Mesendoderm (in vitro differentiated cells): ENCODE results near the gene SASH1.

ENCODE experiments used
- DNase-seq: peaks from one replicate; pipeline ENCODE4 v3.0.0; 2013
- H2AK5ac ChIP-seq: 2 replicates; pipeline ENCODE4 v1.6.1; 2013; ENCODE audit warnings: low read length, inconsistent platforms
- H2BK120ac ChIP-seq: 2 replicates; pipeline ENCODE4 v1.6.1; 2013; ENCODE audit warnings: low read depth, mild to moderate bottlenecking, low read length, moderate library complexity, mixed read lengths
- H2BK15ac ChIP-seq: replicated peaks from 2 replicates; pipeline ENCODE4 v1.6.1; 2013; ENCODE audit warnings: low read depth, mild to moderate bottlenecking, moderate library complexity
- H2BK5ac ChIP-seq: 2 replicates; pipeline ENCODE4 v1.6.1; 2013; ENCODE audit warnings: low read length, inconsistent platforms
- H3K18ac ChIP-seq: 2 replicates; pipeline ENCODE4 v1.6.1; 2013; ENCODE audit warnings: mild to moderate bottlenecking, low read length, mixed read lengths
- H3K23ac ChIP-seq: one replicate; pipeline ENCODE4 v1.6.1; 2013; ENCODE audit warnings: low read length
- H3K27ac ChIP-seq: 2 replicates; pipeline ENCODE4 v1.5.1; 2013; ENCODE audit warnings: low read depth, mild to moderate bottlenecking, inconsistent platforms, low read length, moderate library complexity
- H3K27me3 ChIP-seq: 2 replicates; pipeline ENCODE4 v1.6.1; 2013; ENCODE audit warnings: low read length, control low read depth, mild to moderate bottlenecking, inconsistent platforms; ENCODE audit not compliant: insufficient read depth, poor library complexity
- H3K36me3 ChIP-seq: 2 replicates; pipeline ENCODE4 v1.6.1; 2013; ENCODE audit warnings: low read length, inconsistent platforms; ENCODE audit not compliant: control insufficient read depth, insufficient read depth
- H3K4ac ChIP-seq: one replicate; pipeline ENCODE4 v1.6.1; 2013; ENCODE audit warnings: low read depth, mild to moderate bottlenecking, low read length, moderate library complexity
- H3K4me1 ChIP-seq: 2 replicates; pipeline ENCODE4 v1.6.1; 2013; ENCODE audit warnings: low read depth, low read length, inconsistent platforms; ENCODE audit not compliant: control insufficient read depth
- H3K4me2 ChIP-seq: 2 replicates; pipeline ENCODE4 v1.6.1; 2013; ENCODE audit warnings: low read length
- H3K4me3 ChIP-seq: 2 replicates; pipeline ENCODE4 v1.5.1; 2013; ENCODE audit warnings: mild to moderate bottlenecking, low read length
- H3K56ac ChIP-seq: one replicate; pipeline ENCODE4 v1.6.1; 2013; ENCODE audit warnings: low read length
- H3K79me1 ChIP-seq: 2 replicates; pipeline ENCODE4 v1.6.1; 2013; ENCODE audit warnings: low read length, inconsistent platforms
- H3K79me2 ChIP-seq: 2 replicates; pipeline ENCODE4 v1.6.1; 2013; ENCODE audit warnings: mild to moderate bottlenecking, low read length; ENCODE audit not compliant: control insufficient read depth, insufficient read depth
- H3K9ac ChIP-seq: 2 replicates; pipeline ENCODE4 v1.6.1; 2013; ENCODE audit warnings: low read length, inconsistent platforms
- H4K5ac ChIP-seq: one replicate; pipeline ENCODE4 v1.6.1; 2013; ENCODE audit warnings: low read length
- H4K8ac ChIP-seq: one replicate; pipeline ENCODE4 v1.6.1; 2013; ENCODE audit warnings: low read depth, mild to moderate bottlenecking, control low read depth, low read length, moderate library complexity
- WGBS: extraction: QIAGEN DNeasy Blood & Tissue Kit; methylation state at CpG from one replicate; pipeline ENCODE4 v1.1.7; 2013; ENCODE audit warnings: low lambda C conversion rate, missing lambda C conversion rate; ENCODE audit not compliant: insufficient coverage; ENCODE audit errors: extremely low coverage; 5-methylcytosine and 5-hydroxymethylcytosine counted together

The SASH1 gene

GRCh38 chr6:148464319-148465010 is 121.8 kb downstream of the SASH1 start:
- Histone ChIP-seq H3K56ac (peak overlapping the region; percentile 34), H3K27ac (no peak overlapping the region), H3K18ac (no peak overlapping the region), H3K9ac (no peak overlapping the region), H2AK5ac (no peak overlapping the region), H3K4me2 (no peak overlapping the region), H3K79me2 (no peaks in the 10 kb centered on the region), H3K4me3 (no peak overlapping the region), H3K27me3 (no peaks in the 10 kb centered on the region), H4K8ac (no peak overlapping the region), H2BK5ac (no peak overlapping the region), H2BK15ac (no peak overlapping the region), H3K36me3 (no peaks in the 10 kb centered on the region), H2BK120ac (no peak overlapping the region), H3K23ac (no peak overlapping the region), H3K4me1 (peaks cover 3% of the 10 kb centered on the region), H4K5ac (no peak overlapping the region), H3K79me1 (no peaks in the 10 kb centered on the region), H3K4ac (no peak overlapping the region)
- peak; percentile 70 for DNase-seq
- no CpG with 5 or more reads among the region's 5 CpGs for WGBS

GRCh38 chr6:148465011-148465335 is 122.3 kb downstream of the SASH1 start:
- H4K8ac ChIP-seq, result no peak overlapping the region
- no peak overlapping the region for H3K27ac ChIP-seq
- H3K27me3 ChIP-seq, result no peaks in the 10 kb centered on the region
- no peaks in the 10 kb centered on the region for H3K79me1 ChIP-seq
- H3K18ac ChIP-seq, result no peak overlapping the region
- no peak overlapping the region for H3K56ac ChIP-seq
- no peak overlapping the region for H2AK5ac ChIP-seq
- no peaks in the 10 kb centered on the region for H3K79me2 ChIP-seq
- no peak for DNase-seq
- peaks cover 2% of the 10 kb centered on the region for H3K4me1 ChIP-seq
- no peak overlapping the region for H2BK120ac ChIP-seq
- H3K4ac ChIP-seq, result no peak overlapping the region
- no peaks in the 10 kb centered on the region for H3K36me3 ChIP-seq
- H2BK5ac ChIP-seq, result no peak overlapping the region
- WGBS, result no CpG with 5 or more reads among the region's 5 CpGs
- H3K4me2 ChIP-seq, result no peak overlapping the region
- no peak overlapping the region for H4K5ac ChIP-seq
- H3K4me3 ChIP-seq, result no peak overlapping the region
- H3K23ac ChIP-seq, result no peak overlapping the region
- H2BK15ac ChIP-seq, result no peak overlapping the region
- no peak overlapping the region for H3K9ac ChIP-seq

- Histone ChIP-seq H3K79me1 (no peaks in the 10 kb centered on the region), H4K5ac (no peak overlapping the region), H3K36me3 (no peaks in the 10 kb centered on the region), H3K56ac (no peak overlapping the region), H3K18ac (no peak overlapping the region), H3K4me3 (no peak overlapping the region), H2AK5ac (no peak overlapping the region), H2BK120ac (no peak overlapping the region), H3K4me2 (no peak overlapping the region), H3K4ac (no peak overlapping the region), H2BK15ac (no peak overlapping the region), H3K9ac (no peak overlapping the region), H3K23ac (no peak overlapping the region), H3K79me2 (no peaks in the 10 kb centered on the region), H3K27ac (no peak overlapping the region), H3K4me1 (peaks cover 2% of the 10 kb centered on the region), H3K27me3 (no peaks in the 10 kb centered on the region), H4K8ac (no peak overlapping the region), H2BK5ac (no peak overlapping the region)
- WGBS, result no CpG with 5 or more reads among the region's 6 CpGs
- no peak for DNase-seq
Measured at GRCh38 chr6:148465670-148466069, 123.0 kb downstream of the SASH1 start.

- Histone ChIP-seq H2BK5ac (no peak overlapping the region), H3K27ac (no peak overlapping the region), H3K23ac (no peak overlapping the region), H3K4me1 (peaks cover 2% of the 10 kb centered on the region), H3K4me2 (no peak overlapping the region), H3K4ac (no peak overlapping the region), H4K5ac (no peak overlapping the region), H2AK5ac (no peak overlapping the region), H3K36me3 (no peaks in the 10 kb centered on the region), H2BK15ac (no peak overlapping the region), H3K4me3 (no peak overlapping the region), H3K79me2 (no peaks in the 10 kb centered on the region), H3K27me3 (no peaks in the 10 kb centered on the region), H4K8ac (no peak overlapping the region), H3K18ac (no peak overlapping the region), H3K79me1 (no peaks in the 10 kb centered on the region), H2BK120ac (no peak overlapping the region), H3K56ac (no peak overlapping the region), H3K9ac (no peak overlapping the region)
- no CpG with 5 or more reads among the region's 4 CpGs for WGBS
- DNase-seq, result no peak
Measured at GRCh38 chr6:148466158-148466557, 123.5 kb downstream of the SASH1 start.

GRCh38 chr6:148467926-148468325 is 125.3 kb downstream of the SASH1 start:
- Histone ChIP-seq H3K27me3 (no peaks in the 10 kb centered on the region), H3K79me1 (no peaks in the 10 kb centered on the region), H3K27ac (no peak overlapping the region), H4K5ac (no peak overlapping the region), H2AK5ac (no peak overlapping the region), H3K4me1 (peaks cover 2% of the 10 kb centered on the region), H3K9ac (no peak overlapping the region), H3K79me2 (no peaks in the 10 kb centered on the region), H2BK120ac (no peak overlapping the region), H2BK5ac (no peak overlapping the region), H3K18ac (no peak overlapping the region), H3K23ac (no peak overlapping the region), H3K56ac (no peak overlapping the region), H3K4ac (no peak overlapping the region), H3K36me3 (no peaks in the 10 kb centered on the region), H3K4me3 (no peak overlapping the region), H2BK15ac (no peak overlapping the region), H4K8ac (no peak overlapping the region), H3K4me2 (no peak overlapping the region)
- no CpG with 5 or more reads among the region's 4 CpGs for WGBS
- no peak for DNase-seq

GRCh38 chr6:148470156-148470555 is 127.5 kb downstream of the SASH1 start:
- no peaks in the 10 kb centered on the region for H3K36me3 ChIP-seq
- H4K5ac ChIP-seq, result no peak overlapping the region
- no peaks in the 10 kb centered on the region for H3K4me1 ChIP-seq
- H3K23ac ChIP-seq, result no peak overlapping the region
- no peak overlapping the region for H3K9ac ChIP-seq
- H3K27ac ChIP-seq, result no peak overlapping the region
- no peak overlapping the region for H4K8ac ChIP-seq
- no peak overlapping the region for H3K18ac ChIP-seq
- H3K4ac ChIP-seq, result no peak overlapping the region
- no peak overlapping the region for H2BK15ac ChIP-seq
- WGBS, result no CpG with 5 or more reads among the region's 8 CpGs
- no peak overlapping the region for H3K4me2 ChIP-seq
- no peak overlapping the region for H3K56ac ChIP-seq
- H2BK120ac ChIP-seq, result no peak overlapping the region
- H2BK5ac ChIP-seq, result no peak overlapping the region
- no peak overlapping the region for H3K4me3 ChIP-seq
- no peaks in the 10 kb centered on the region for H3K79me1 ChIP-seq
- no peaks in the 10 kb centered on the region for H3K27me3 ChIP-seq
- no peak for DNase-seq
- H3K79me2 ChIP-seq, result no peaks in the 10 kb centered on the region
- H2AK5ac ChIP-seq, result no peak overlapping the region
